NCI-H2107 (cell line): ENCODE data around the gene VWA3B.
"Not testable (repeated sequence)": the region's sequence is repeated elsewhere in the genome, so short reads cannot be mapped to it uniquely, and the experiment has no call there.

Source experiments
- DNase-seq: peaks from one replicate; lab custom pipeline; 2025; lab: John Stamatoyannopoulos, UW

The VWA3B gene

GRCh38 chr2:98088261-98088660, 1.3 kb downstream of the VWA3B start:
- DNase-seq: no peak

- no peak for DNase-seq
Measured at GRCh38 chr2:98089941-98090340, 3.0 kb downstream of the VWA3B start.

GRCh38 chr2:98090951-98091350, 4.0 kb downstream of the VWA3B start:
- no peak for DNase-seq

- DNase-seq: no peak
Measured at GRCh38 chr2:98091738-98092137, 4.8 kb downstream of the VWA3B start.

GRCh38 chr2:98093146-98093545, 6.2 kb downstream of the VWA3B start:
- DNase-seq: no peak

- DNase-seq: no peak
Measured at GRCh38 chr2:98093611-98094010, 6.6 kb downstream of the VWA3B start.

- no peak for DNase-seq
Measured at GRCh38 chr2:98099939-98100743, 13.2 kb downstream of the VWA3B start.

GRCh38 chr2:98102315-98102714, 15.3 kb downstream of the VWA3B start:
- DNase-seq: not testable (repeated sequence)

- DNase-seq: no peak
Measured at GRCh38 chr2:98102878-98103277, 15.9 kb downstream of the VWA3B start.

GRCh38 chr2:98108110-98108509, 21.1 kb downstream of the VWA3B start:
- DNase-seq: no peak

- DNase-seq: no peak
Measured at GRCh38 chr2:98110741-98111140, 23.8 kb downstream of the VWA3B start.

- no peak for DNase-seq
Measured at GRCh38 chr2:98114643-98115330, 27.8 kb downstream of the VWA3B start.

GRCh38 chr2:98118161-98118560, 31.2 kb downstream of the VWA3B start:
- DNase-seq: no peak

GRCh38 chr2:98118852-98119251, 31.9 kb downstream of the VWA3B start:
- no peak for DNase-seq

- no peak for DNase-seq
Measured at GRCh38 chr2:98121149-98121548, 34.2 kb downstream of the VWA3B start.

GRCh38 chr2:98122524-98122923, 35.6 kb downstream of the VWA3B start:
- DNase-seq: no peak

GRCh38 chr2:98123286-98123685, 36.3 kb downstream of the VWA3B start:
- DNase-seq: no peak

- DNase-seq: no peak
Measured at GRCh38 chr2:98126061-98126460, 39.1 kb downstream of the VWA3B start.

GRCh38 chr2:98127229-98127989, 40.4 kb downstream of the VWA3B start:
- no peak for DNase-seq

- no peak for DNase-seq
Measured at GRCh38 chr2:98128556-98129109, 41.7 kb downstream of the VWA3B start.

GRCh38 chr2:98130073-98130472, 43.1 kb downstream of the VWA3B start:
- DNase-seq: not testable (repeated sequence)
